Suprapubic skin (tissue), 4 donors: ENCODE results near the gene ATG5.

Experiments
- CTCF ChIP-seq, 2 donors: fragments of 200-600 bp in 1 of 2; fragments of 450-650 bp in 1 of 2; sonication (generic) in 1 of 2; IDR thresholded peaks; one replicate each; pipeline ENCODE4 v1.5.1; 2016 to 2019; ENCODE audit warnings: antibody characterized with exemption in 2 of 2, mild to moderate bottlenecking in 1 of 2, moderate library complexity in 1 of 2
- POLR2A ChIP-seq, 2 donors: fragments of 450-650 bp; IDR thresholded peaks; one replicate each; pipeline ENCODE4 v1.6.1; 2017; ENCODE audit warnings: antibody characterized with exemption in 2 of 2, mild to moderate bottlenecking in 2 of 2, moderate library complexity in 2 of 2
- POLR2AphosphoS5 ChIP-seq, 3 donors: sonication (generic); formaldehyde crosslinking; IDR thresholded peaks; one replicate each; pipeline ENCODE4 v1.6.1; 2017; ENCODE audit warnings: antibody characterized with exemption in 3 of 3

- TF ChIP-seq POLR2AphosphoS5 (IDR thresholded peaks at IDR 0.05): no peak
- TF ChIP-seq CTCF (IDR thresholded peaks at IDR 0.05): no peak
- no peak for TF ChIP-seq POLR2A (IDR thresholded peaks at IDR 0.05)
Measured at GRCh38 chr6:106197441-106197840, 128.1 kb downstream of the ATG5 start.
